Right kidney (tissue), 1 donor: ENCODE measurements around the gene PRKCE.

Experiments
- DNase-seq: peaks from one replicate; pipeline ENCODE4 v3.0.0-alpha.2; 2016

Gene PRKCE

GRCh38 chr2:45974762-45975408 is 323.4 kb downstream of the PRKCE start:
- DNase-seq: no peak

GRCh38 chr2:45975752-45976517 is 324.5 kb downstream of the PRKCE start:
- no peak for DNase-seq

- DNase-seq: no peak
Observed at GRCh38 chr2:45978302-45978859, 326.9 kb downstream of the PRKCE start.

- DNase-seq: no peak
Observed at GRCh38 chr2:45979065-45979464, 327.6 kb downstream of the PRKCE start.

- DNase-seq: no peak
Observed at GRCh38 chr2:45980161-45980865, 328.8 kb downstream of the PRKCE start.

GRCh38 chr2:45981384-45981930 is 330.0 kb downstream of the PRKCE start:
- no peak for DNase-seq

GRCh38 chr2:45982096-45982495 is 330.6 kb downstream of the PRKCE start:
- DNase-seq: no peak

- no peak for DNase-seq
Observed at GRCh38 chr2:45983213-45983612, 331.7 kb downstream of the PRKCE start.

GRCh38 chr2:45984366-45984765 is 332.9 kb downstream of the PRKCE start:
- DNase-seq: no peak

- no peak for DNase-seq
Observed at GRCh38 chr2:45984896-45985473, 333.5 kb downstream of the PRKCE start.

- no peak for DNase-seq
Observed at GRCh38 chr2:45986509-45986908, 335.0 kb downstream of the PRKCE start.

- no peak for DNase-seq
Observed at GRCh38 chr2:45987856-45988255, 336.4 kb downstream of the PRKCE start.

GRCh38 chr2:45988879-45989278 is 337.4 kb downstream of the PRKCE start:
- peak; percentile 16 for DNase-seq

- no peak for DNase-seq
Observed at GRCh38 chr2:45990131-45990530, 338.7 kb downstream of the PRKCE start.

GRCh38 chr2:45992021-45992740 is 340.7 kb downstream of the PRKCE start:
- DNase-seq: no peak

- no peak for DNase-seq
Observed at GRCh38 chr2:45992741-45993475, 341.4 kb downstream of the PRKCE start.

- DNase-seq: peak; percentile 33
Observed at GRCh38 chr2:45993476-45993991, 342.1 kb downstream of the PRKCE start.

GRCh38 chr2:45994060-45994459 is 342.6 kb downstream of the PRKCE start:
- DNase-seq: no peak

- no peak for DNase-seq
Observed at GRCh38 chr2:46000660-46001059, 349.2 kb downstream of the PRKCE start.

- DNase-seq: no peak
Observed at GRCh38 chr2:46001290-46001689, 349.8 kb downstream of the PRKCE start.
